Measurements from ENCODE around the gene ERMP1. TPM values are rescaled to one million over a fixed set of nuclear protein-coding genes. Genes with fewer than 3 reads are reported as not detected.

ERMP1 gene
- polyA plus RNA-seq, 1 donor from 2014 or later = 7.8 TPM

DNA sequence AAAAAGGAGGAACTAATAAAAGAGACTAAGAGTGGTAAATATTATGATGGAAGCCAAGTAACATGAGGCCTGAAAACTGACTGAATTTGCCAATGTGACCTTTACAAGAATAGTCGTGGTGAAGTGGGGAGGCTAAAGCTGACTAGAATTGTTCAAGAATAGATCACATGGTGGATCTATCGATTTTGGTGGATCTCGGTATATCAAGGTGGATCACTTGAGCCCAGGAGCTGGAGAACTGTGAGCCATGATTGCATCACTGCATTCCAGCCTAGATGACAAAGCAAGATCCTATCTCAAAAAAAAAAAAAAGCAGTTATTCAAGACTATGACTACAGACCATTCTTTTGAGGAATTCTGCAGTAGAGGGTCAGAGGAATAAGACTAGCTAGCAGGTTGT lies 15.1 kb downstream of the ERMP1 start:
- H3K27me3 ChIP-seq (ENCODE audit: insufficient read depth, low read depth, low read length) = no peaks in the 10 kb centered on the region
- no peaks in the 10 kb centered on the region for H3K79me2 ChIP-seq (replicated peaks; ENCODE audit: insufficient read depth, low read length)
- no peak overlapping the region for H3K9ac ChIP-seq (ENCODE audit: low read length)
- H3K36me3 ChIP-seq (ENCODE audit: insufficient read depth, low read length) = no peaks in the 10 kb centered on the region
- no peak overlapping the region for H3K27ac ChIP-seq (ENCODE audit: low read length)
- H2AFZ ChIP-seq (ENCODE audit: low read depth, low read length) = no peak overlapping the region
- H3K4me2 ChIP-seq (ENCODE audit: low read length) = no peak overlapping the region
- no peaks in the 10 kb centered on the region for H3F3A ChIP-seq (ENCODE audit: insufficient read depth, low read length, poor library complexity, severe bottlenecking)
- H4K20me1 ChIP-seq (ENCODE audit: insufficient read depth) = no peaks in the 10 kb centered on the region
- TF ChIP-seq EP300 (conservative IDR thresholded peaks at IDR 0.05; ENCODE audit: poor library complexity, severe bottlenecking) (no peak), TAF1 (IDR thresholded peaks at IDR 0.05; ENCODE audit: low read depth) (no peak), RAD21 (conservative IDR thresholded peaks at IDR 0.05) (no peak), MXI1 (conservative IDR thresholded peaks at IDR 0.05; ENCODE audit: poor library complexity, severe bottlenecking) (no peak), SMC3 (conservative IDR thresholded peaks at IDR 0.05; ENCODE audit: poor library complexity) (no peak), POLR2AphosphoS5 (IDR thresholded peaks at IDR 0.05) (no peak), EZH2 (IDR thresholded peaks at IDR 0.05; ENCODE audit: borderline replicate concordance, insufficient read depth, low read length, poor library complexity, severe bottlenecking) (no peak), CTCF (IDR thresholded peaks at IDR 0.05; ENCODE audit: poor library complexity, severe bottlenecking) (no peak)
- TF ChIP-seq, protein P1, sequence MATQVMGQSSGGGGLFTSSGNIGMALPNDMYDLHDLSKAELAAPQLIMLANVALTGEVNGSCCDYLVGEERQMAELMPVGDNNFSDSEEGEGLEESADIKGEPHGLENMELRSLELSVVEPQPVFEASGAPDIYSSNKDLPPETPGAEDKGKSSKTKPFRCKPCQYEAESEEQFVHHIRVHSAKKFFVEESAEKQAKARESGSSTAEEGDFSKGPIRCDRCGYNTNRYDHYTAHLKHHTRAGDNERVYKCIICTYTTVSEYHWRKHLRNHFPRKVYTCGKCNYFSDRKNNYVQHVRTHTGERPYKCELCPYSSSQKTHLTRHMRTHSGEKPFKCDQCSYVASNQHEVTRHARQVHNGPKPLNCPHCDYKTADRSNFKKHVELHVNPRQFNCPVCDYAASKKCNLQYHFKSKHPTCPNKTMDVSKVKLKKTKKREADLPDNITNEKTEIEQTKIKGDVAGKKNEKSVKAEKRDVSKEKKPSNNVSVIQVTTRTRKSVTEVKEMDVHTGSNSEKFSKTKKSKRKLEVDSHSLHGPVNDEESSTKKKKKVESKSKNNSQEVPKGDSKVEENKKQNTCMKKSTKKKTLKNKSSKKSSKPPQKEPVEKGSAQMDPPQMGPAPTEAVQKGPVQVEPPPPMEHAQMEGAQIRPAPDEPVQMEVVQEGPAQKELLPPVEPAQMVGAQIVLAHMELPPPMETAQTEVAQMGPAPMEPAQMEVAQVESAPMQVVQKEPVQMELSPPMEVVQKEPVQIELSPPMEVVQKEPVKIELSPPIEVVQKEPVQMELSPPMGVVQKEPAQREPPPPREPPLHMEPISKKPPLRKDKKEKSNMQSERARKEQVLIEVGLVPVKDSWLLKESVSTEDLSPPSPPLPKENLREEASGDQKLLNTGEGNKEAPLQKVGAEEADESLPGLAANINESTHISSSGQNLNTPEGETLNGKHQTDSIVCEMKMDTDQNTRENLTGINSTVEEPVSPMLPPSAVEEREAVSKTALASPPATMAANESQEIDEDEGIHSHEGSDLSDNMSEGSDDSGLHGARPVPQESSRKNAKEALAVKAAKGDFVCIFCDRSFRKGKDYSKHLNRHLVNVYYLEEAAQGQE (IDR thresholded peaks at IDR 0.05; ENCODE audit: borderline replicate concordance) = no peak
- H3K4me3 ChIP-seq (ENCODE audit: low read length) = no peak overlapping the region
- H3K9me3 ChIP-seq (ENCODE audit: low read length) = no peaks in the 10 kb centered on the region
- no peaks in the 10 kb centered on the region for H3K9me2 ChIP-seq (ENCODE audit: insufficient read depth, low read length)

DNA sequence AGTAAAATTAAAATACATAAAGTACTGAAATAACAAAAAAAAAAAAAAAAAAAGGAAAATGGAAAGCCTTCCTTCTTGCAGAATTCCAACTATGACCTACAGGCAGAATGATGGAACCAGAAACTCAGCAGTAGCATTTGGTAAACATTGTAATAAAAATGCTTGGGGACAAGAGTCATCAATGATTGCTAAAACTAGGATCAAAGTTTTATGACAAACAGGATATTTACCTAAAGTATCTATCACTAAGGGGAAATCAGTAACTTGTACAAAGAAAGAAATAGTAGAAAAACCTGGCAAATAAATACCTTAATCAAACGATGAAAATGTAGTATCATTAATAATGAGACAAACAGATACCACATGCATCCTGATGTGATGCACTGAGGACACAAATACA lies 17.5 kb downstream of the ERMP1 start:
- H3F3A ChIP-seq (ENCODE audit: insufficient read depth, low read length, poor library complexity, severe bottlenecking) = no peaks in the 10 kb centered on the region
- no peaks in the 10 kb centered on the region for H3K9me3 ChIP-seq (ENCODE audit: low read length)
- no peak overlapping the region for H2AFZ ChIP-seq (ENCODE audit: low read depth, low read length)
- no peak overlapping the region for H3K9ac ChIP-seq (ENCODE audit: low read length)
- no peaks in the 10 kb centered on the region for H3K79me2 ChIP-seq (replicated peaks; ENCODE audit: insufficient read depth, low read length)
- H3K9me2 ChIP-seq (ENCODE audit: insufficient read depth, low read length) = no peaks in the 10 kb centered on the region
- H4K20me1 ChIP-seq (ENCODE audit: insufficient read depth) = no peaks in the 10 kb centered on the region
- H3K4me3 ChIP-seq (ENCODE audit: low read length) = no peak overlapping the region
- H3K36me3 ChIP-seq (ENCODE audit: insufficient read depth, low read length) = no peaks in the 10 kb centered on the region
- no peaks in the 10 kb centered on the region for H3K27me3 ChIP-seq (ENCODE audit: insufficient read depth, low read depth, low read length)
- no peak overlapping the region for H3K4me2 ChIP-seq (ENCODE audit: low read length)
- no peak overlapping the region for H3K27ac ChIP-seq (ENCODE audit: low read length)
- no peak for TF ChIP-seq SMC3 (conservative IDR thresholded peaks at IDR 0.05; ENCODE audit: poor library complexity)
- TF ChIP-seq, protein P1 (IDR thresholded peaks at IDR 0.05; ENCODE audit: borderline replicate concordance) = no peak
- no peak for TF ChIP-seq CTCF (IDR thresholded peaks at IDR 0.05; ENCODE audit: poor library complexity, severe bottlenecking)
- TF ChIP-seq MXI1 (conservative IDR thresholded peaks at IDR 0.05; ENCODE audit: poor library complexity, severe bottlenecking) = no peak
- no peak for TF ChIP-seq RAD21 (conservative IDR thresholded peaks at IDR 0.05)
- no peak for TF ChIP-seq EZH2 (IDR thresholded peaks at IDR 0.05; ENCODE audit: borderline replicate concordance, insufficient read depth, low read length, poor library complexity, severe bottlenecking)
- no peak for TF ChIP-seq POLR2AphosphoS5 (IDR thresholded peaks at IDR 0.05)
- no peak for TF ChIP-seq EP300 (conservative IDR thresholded peaks at IDR 0.05; ENCODE audit: poor library complexity, severe bottlenecking)
- TF ChIP-seq TAF1 (IDR thresholded peaks at IDR 0.05; ENCODE audit: low read depth) = no peak
